ENCODE results near the gene PCDHGA3.

Gene PCDHGA3

GRCh38 chr5:141349917-141350619, 6.4 kb downstream of the PCDHGA3 start, which contains the start of gene PCDHGB1:
Gene PCDHGB1 (plus strand): TSS chr5:141350099. CDS start chr5:141350261, 162 bp downstream.
- CTCF ChIA-PET: interaction anchor here (0.6 to 1.2 kb wide), 9 partner anchors 10 to 311 kb away, joined by 3 to 4 read pairs (median 3); partner anchors contain the start of genes PCDHB10, PCDHB11, PCDHGB2 and PCDHGB3
- peak; percentile 22; the same call in 1 of the 2 replicates for TF ChIP-seq CTCF (conservative IDR thresholded peaks at IDR 0.05; ENCODE audit: low read depth)
- no peak within 1 kb of the TSS for H3K27ac ChIP-seq
- POLR2A ChIA-PET (ENCODE audit: low non-redundant PET): interaction anchor here (0.7 kb wide), 1 partner anchor 29 kb away, joined by 3 read pairs; the partner anchor contains the start of gene TAF7
- DNase-seq (ENCODE audit: low spot score): peak; percentile 35

DNA sequence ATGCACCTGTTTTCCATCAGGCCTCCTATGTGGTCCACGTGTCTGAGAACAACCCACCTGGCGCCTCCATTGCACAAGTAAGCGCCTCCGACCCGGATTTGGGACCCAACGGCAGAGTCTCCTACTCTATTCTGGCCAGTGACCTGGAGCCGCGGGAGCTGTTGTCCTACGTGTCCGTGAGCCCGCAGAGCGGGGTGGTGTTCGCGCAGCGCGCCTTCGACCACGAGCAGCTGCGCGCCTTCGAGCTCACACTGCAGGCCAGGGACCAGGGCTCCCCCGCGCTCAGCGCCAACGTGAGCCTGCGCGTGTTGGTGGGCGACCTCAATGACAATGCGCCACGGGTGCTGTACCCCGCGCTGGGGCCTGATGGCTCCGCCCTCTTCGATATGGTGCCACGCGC, 8.0 kb downstream of the PCDHGA3 start:
- ChIA-PET POLR2A (ENCODE audit: low non-redundant PET) (no interaction called here), CTCF (no interaction called here)
- TF ChIP-seq CTCF (conservative IDR thresholded peaks at IDR 0.05; ENCODE audit: low read depth): no peak
- H3K27ac ChIP-seq: no peak overlapping the region
- DNase-seq (ENCODE audit: low spot score): no peak

DNA sequence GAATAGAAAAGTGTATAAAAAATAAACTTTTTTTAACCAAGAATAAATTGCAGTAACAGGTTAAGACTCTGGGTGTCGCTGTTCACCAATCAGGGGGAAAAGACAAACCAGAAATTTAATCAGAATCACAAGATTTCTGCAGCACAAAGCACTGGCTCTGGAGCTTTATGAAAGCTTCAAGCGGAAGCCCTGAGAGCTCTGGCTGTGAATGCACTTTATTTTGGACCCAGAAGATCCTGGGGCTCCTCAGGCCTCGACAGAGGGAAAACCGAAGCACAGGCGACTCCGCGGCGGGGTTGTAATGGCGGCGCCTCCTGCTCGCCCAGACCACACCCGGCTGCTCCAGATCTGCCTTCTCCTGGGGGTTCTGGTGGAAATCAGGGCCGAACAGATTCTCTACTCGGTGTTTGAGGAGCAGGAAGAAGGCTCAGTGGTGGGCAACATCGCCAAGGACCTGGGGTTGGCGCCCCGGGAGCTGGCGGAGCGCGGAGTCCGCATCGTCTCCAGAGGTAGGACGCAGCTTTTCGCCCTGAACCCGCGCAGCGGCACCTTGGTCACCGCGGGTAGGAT, 11.4 kb downstream of the PCDHGA3 start, which contains the start of gene PCDHGA4:
Gene PCDHGA4 (plus strand): TSS at position 122 of the 570 bp plus-strand sequence. CDS start 87 bp downstream, at position 209.
- ChIA-PET CTCF (interaction anchor here (0.6 to 2.6 kb wide), 4 partner anchors 11 to 735 kb away, joined by 3 to 8 read pairs (median 4); partner anchors contain the start of gene PCDHGA3), POLR2A (ENCODE audit: low non-redundant PET) (no interaction called here)
- no peak within 1 kb of the TSS for H3K27ac ChIP-seq
- no peak for DNase-seq (ENCODE audit: low spot score)
- peak; percentile 31; the same call in 1 of the 2 replicates for TF ChIP-seq CTCF (conservative IDR thresholded peaks at IDR 0.05; ENCODE audit: low read depth)

GRCh38 chr5:141355641-141356040, 12.0 kb downstream of the PCDHGA3 start:
- POLR2A ChIA-PET (ENCODE audit: low non-redundant PET): no interaction called here
- no peak for TF ChIP-seq CTCF (conservative IDR thresholded peaks at IDR 0.05; ENCODE audit: low read depth)
- CTCF ChIA-PET: interaction anchor here (0.8 to 2.6 kb wide), 4 partner anchors 12 to 182 kb away, joined by 3 to 8 read pairs (median 4); partner anchors contain the start of genes PCDHB14 and PCDHGA3
- no peak for DNase-seq (ENCODE audit: low spot score)
- no peak overlapping the region for H3K27ac ChIP-seq

- CTCF ChIA-PET: interaction anchor here (1.0 to 2.6 kb wide), 2 partner anchors 12 to 133 kb away, joined by 3 to 8 read pairs; partner anchors contain the start of genes PCDHB14 and PCDHGA3
- no peak for TF ChIP-seq CTCF (conservative IDR thresholded peaks at IDR 0.05; ENCODE audit: low read depth)
- POLR2A ChIA-PET (ENCODE audit: low non-redundant PET): no interaction called here
- H3K27ac ChIP-seq: no peak overlapping the region
- DNase-seq (ENCODE audit: low spot score): no peak
Measured at GRCh38 chr5:141356133-141356532, 12.5 kb downstream of the PCDHGA3 start.

DNA sequence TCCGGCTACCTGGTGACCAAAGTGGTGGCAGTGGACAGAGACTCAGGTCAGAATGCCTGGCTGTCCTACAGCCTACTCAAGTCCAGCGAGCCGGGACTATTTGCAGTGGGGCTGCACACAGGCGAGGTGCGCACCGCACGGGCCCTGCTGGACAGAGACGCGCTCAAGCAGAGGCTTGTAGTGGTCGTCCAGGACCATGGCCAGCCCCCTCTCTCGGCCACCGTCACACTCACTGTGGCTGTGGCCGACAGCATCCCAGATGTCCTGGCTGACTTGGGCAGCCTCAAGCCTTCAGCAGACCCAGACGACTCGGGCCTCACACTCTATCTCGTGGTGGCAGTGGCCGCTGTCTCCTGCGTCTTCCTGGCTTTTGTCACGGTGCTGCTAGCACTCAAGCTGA, 13.3 kb downstream of the PCDHGA3 start:
- POLR2A ChIA-PET (ENCODE audit: low non-redundant PET): no interaction called here
- DNase-seq (ENCODE audit: low spot score): no peak
- TF ChIP-seq CTCF (conservative IDR thresholded peaks at IDR 0.05; ENCODE audit: low read depth): no peak
- H3K27ac ChIP-seq: no peak overlapping the region
- CTCF ChIA-PET: no interaction called here
